Stimulated activated CD4-positive, alpha-beta T cell treated with anti-CD3 and anti-CD28 coated beads, Interleukin-4, amount 100 ng/mL, for 4 hours (primary cell): Measurements from ENCODE around the gene PILRB.

Experiments used
- DNase-seq, 2 experiments: peaks; one replicate each; pipeline ENCODE4 v3.0.0-alpha.2; 2020

PILRB gene

DNA sequence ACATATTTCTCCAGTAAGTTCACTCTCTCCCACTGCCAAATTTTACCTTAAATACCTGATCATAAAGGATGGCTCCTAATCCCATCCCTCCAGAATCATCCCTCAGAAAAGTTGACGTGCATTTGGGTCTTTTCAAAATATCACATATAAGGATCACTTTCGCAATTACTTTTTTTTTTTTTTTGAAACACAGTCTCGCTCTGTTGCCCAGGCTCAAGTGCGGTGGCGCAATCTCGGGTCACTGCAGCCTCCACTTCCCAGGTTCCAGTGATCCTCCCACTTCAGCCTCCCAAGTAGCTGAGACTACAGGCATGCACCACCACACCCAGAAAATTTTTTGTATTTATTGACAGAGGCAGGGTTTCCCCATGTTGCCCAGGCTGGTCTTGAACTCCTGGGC is 53.2 kb downstream of the PILRB start:
- DNase-seq: no peak

DNA sequence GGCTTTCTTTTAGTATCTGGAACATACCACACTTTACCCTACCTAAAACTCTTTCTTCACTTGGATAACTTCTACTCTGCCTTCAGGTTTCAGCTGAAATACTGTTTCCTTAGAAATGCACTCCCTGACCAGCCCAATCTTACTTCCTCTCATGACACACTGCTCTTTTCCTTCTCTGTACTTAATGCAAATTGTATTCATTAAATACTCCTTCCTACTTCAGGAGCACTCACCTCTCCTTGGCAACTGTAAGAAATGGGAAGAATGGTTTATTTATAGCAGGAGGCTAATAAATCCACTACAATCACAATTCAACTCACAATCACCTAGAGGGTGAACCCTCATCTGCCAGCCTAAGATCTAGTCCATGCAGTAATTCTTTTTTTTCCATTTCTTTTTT is 55.4 kb downstream of the PILRB start:
- no peak for DNase-seq

DNA sequence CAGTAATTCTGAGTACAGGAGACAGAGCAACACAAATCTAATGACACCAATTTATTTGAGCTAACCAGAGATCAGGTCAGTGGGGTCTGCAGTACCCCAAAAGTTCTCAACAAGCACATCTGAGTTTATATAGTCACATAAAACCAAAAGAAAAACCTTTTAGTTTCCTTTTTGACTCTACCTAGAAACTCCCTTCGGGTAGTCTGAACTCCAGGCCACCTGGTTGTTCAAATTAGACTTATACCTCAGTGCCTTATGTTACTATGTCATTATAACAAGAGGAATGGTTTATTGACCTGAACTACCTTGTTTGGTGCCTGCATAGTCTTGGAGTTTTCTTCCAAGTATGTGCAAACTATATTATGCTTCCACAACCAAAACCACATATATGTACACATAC is 56.0 kb downstream of the PILRB start:
- no peak for DNase-seq

DNA sequence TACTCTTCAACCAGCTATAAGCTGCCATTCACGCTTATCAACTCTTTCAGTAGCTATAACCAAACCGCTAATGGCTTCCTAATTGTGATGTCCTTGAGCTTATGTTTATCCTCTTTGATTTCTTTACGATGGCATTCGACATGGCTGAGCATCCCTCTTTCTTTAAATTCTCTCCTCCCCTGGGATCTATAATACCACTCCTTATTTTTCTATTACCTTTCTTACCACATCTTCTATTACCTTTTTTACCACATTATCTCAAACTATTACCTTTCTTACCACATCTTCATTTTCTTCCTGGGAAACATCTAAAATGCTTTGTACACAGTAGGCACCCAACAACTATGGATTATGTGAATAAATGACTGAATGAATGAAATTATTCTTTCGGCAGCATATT is 57.5 kb downstream of the PILRB start:
- no peak for DNase-seq
